Activated T-cell treated with anti-CD3 and anti-CD28 coated beads, Interleukin-2, amount 50 U/mL, for 72 hours (primary cell): Measurements from ENCODE around the gene ZNF283. TPM values are rescaled to one million over a fixed set of nuclear protein-coding genes. Genes with fewer than 3 reads are reported as not detected.
"Not testable (repeated sequence)": the region's sequence is repeated elsewhere in the genome, so short reads cannot be mapped to it uniquely, and the experiment has no call there.

ENCODE experiments used
- ATAC-seq, 2 donors: fragments of 150-1000 bp; cut with Tn5 transposase; replicated peaks in 1 of 2; 2 replicates each; pipeline ENCODE4 v1.10.0; 2021; ENCODE audit warnings: moderate library complexity in 2 of 2, mild to moderate bottlenecking in 1 of 2
- DNase-seq, 2 donors: peaks; one replicate each; pipeline ENCODE4 v3.0.0; 2021 to 2022; ENCODE audit warnings: mixed read lengths in 1 of 2
- H3K27ac Mint-ChIP-seq: one replicate; pipeline ENCODE4 v1.8.0; 2022; ENCODE audit warnings: mild to moderate bottlenecking, moderate library complexity, mixed read lengths
- H3K27me3 Mint-ChIP-seq: one replicate; pipeline ENCODE4 v1.8.0; 2022; ENCODE audit warnings: low read depth, mixed read lengths
- H3K36me3 Mint-ChIP-seq, 2 donors: one replicate each; pipeline ENCODE4 v1.8.0; 2022; ENCODE audit warnings: mixed read lengths in 2 of 2, mild to moderate bottlenecking in 1 of 2; ENCODE audit not compliant: insufficient read depth in 2 of 2
- H3K4me1 Mint-ChIP-seq: one replicate; pipeline ENCODE4 v1.8.0; 2022; ENCODE audit warnings: low read depth, mixed read lengths
- H3K4me3 Mint-ChIP-seq, 2 donors: one replicate each; pipeline ENCODE4 v1.8.0; 2022; ENCODE audit warnings: mild to moderate bottlenecking in 2 of 2, mixed read lengths in 2 of 2, moderate library complexity in 2 of 2
- H3K9me3 Mint-ChIP-seq, 2 donors: one replicate each; pipeline ENCODE4 v1.8.0; 2022; ENCODE audit warnings: mixed read lengths in 2 of 2
- total RNA-seq, 2 donors: library from RNA; stranded (reverse); gene quantifications; one replicate each; pipeline ENCODE4 v1.2.3, GENCODE V29; 2022

ZNF283 gene
- total RNA-seq, 2 donors from 2014 or later = 6.9 to 7.3 TPM

GRCh38 chr19:43784981-43785808 lies 41.9 kb upstream of the ZNF283 start:
- Mint-ChIP-seq H3K27me3 (peaks cover 12% of the 10 kb centered on the region), H3K36me3 (peaks cover 4 to 13% of the 10 kb centered on the region in 2 donors), H3K9me3 (peaks cover 0 to 3% of the 10 kb centered on the region in 2 donors), H3K4me1 (peaks cover 50% of the 10 kb centered on the region), H3K4me3 (peak overlapping the region; percentile 57 to 94), H3K27ac (peak overlapping the region; percentile 20)
- DNase-seq (peak; percentile 59 to 64), ATAC-seq (no peak)

GRCh38 chr19:43786665-43787064 lies 40.5 kb upstream of the ZNF283 start:
- Mint-ChIP-seq H3K4me1 (peaks cover 41% of the 10 kb centered on the region), H3K9me3 (peaks cover 0 to 3% of the 10 kb centered on the region in 2 donors), H3K4me3 (no peak overlapping the region), H3K27ac (no peak overlapping the region), H3K36me3 (peaks cover 4 to 7% of the 10 kb centered on the region in 2 donors), H3K27me3 (peaks cover 19% of the 10 kb centered on the region)
- ATAC-seq = no peak
- no peak for DNase-seq

DNA sequence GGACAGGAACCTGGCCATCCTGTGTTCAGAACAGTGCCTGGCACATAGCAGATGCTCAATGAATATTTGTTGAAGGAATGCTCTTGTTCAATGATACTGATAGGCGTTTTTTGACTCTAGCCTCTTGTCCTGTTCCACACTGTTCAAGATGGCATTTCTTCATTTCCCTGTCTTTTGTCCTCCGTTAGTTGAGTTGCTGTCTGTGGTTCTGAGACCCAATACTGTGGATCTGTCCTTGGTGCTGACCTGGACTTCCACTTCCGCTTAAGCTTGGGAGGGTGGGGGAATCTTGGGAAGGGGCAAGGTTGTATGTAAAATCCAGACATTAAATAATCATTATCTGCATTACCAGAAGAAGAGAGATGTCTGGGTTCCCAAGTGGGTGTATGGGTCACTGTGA lies 38.1 kb upstream of the ZNF283 start:
- Mint-ChIP-seq H3K4me3 (no peak overlapping the region), H3K36me3 (no peaks in the 10 kb centered on the region), H3K27ac (peak overlapping the region; percentile 77), H3K27me3 (peaks cover 29% of the 10 kb centered on the region), H3K4me1 (peaks cover 19% of the 10 kb centered on the region), H3K9me3 (no peaks in the 10 kb centered on the region)
- DNase-seq (no peak), ATAC-seq (no peak)

GRCh38 chr19:43790587-43790986 lies 36.5 kb upstream of the ZNF283 start:
- DNase-seq = no peak
- Mint-ChIP-seq H3K4me1 (peaks cover 3% of the 10 kb centered on the region), H3K27ac (no peak overlapping the region), H3K9me3 (no peaks in the 10 kb centered on the region), H3K4me3 (no peak overlapping the region), H3K27me3 (peaks cover 30% of the 10 kb centered on the region), H3K36me3 (no peaks in the 10 kb centered on the region)
- no peak for ATAC-seq

- ATAC-seq (no peak), DNase-seq (no peak)
- H3K4me1 Mint-ChIP-seq = peaks cover 14% of the 10 kb centered on the region
- peak overlapping the region; percentile 45 to 54 for H3K4me3 Mint-ChIP-seq
- peaks cover 27% of the 10 kb centered on the region for H3K27me3 Mint-ChIP-seq
- no peaks in the 10 kb centered on the region for H3K36me3 Mint-ChIP-seq
- H3K27ac Mint-ChIP-seq = no peak overlapping the region
- H3K9me3 Mint-ChIP-seq = no peaks in the 10 kb centered on the region
These were observed 30.0 kb upstream of the ZNF283 start for GRCh38 chr19:43797118-43797517.

DNA sequence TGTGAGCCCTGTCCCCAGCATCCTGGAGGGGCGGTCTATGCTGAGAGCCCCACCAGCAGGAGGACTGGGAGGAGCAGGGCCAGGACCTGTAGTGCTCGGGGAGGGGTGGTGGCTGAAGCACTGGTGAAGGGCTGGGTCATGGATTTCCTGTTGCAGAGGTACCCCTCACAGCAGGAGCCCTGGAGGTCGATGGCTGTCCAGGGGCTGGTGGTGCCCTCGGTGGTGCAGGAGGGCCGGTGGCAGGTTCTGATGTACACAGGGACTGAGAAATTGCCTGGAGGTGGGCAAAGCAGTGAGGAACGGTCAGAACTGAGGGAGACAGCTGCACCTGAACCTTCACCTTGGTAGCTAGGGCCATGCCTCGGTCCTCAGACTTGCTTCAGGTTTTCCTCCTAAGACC lies 29.6 kb upstream of the ZNF283 start:
- DNase-seq (no peak), ATAC-seq (no peak)
- Mint-ChIP-seq H3K4me3 (peak overlapping the region; percentile 45 to 54), H3K27ac (no peak overlapping the region), H3K36me3 (no peaks in the 10 kb centered on the region), H3K9me3 (no peaks in the 10 kb centered on the region), H3K4me1 (peaks cover 14% of the 10 kb centered on the region), H3K27me3 (peaks cover 27% of the 10 kb centered on the region)

GRCh38 chr19:43798026-43798545 lies 29.0 kb upstream of the ZNF283 start:
- Mint-ChIP-seq H3K36me3 (no peaks in the 10 kb centered on the region), H3K4me3 (peak overlapping the region; percentile 80 to 87), H3K27me3 (peaks cover 27% of the 10 kb centered on the region), H3K4me1 (peaks cover 14% of the 10 kb centered on the region), H3K27ac (no peak overlapping the region), H3K9me3 (no peaks in the 10 kb centered on the region)
- DNase-seq (no peak), ATAC-seq (peak; percentile 19 to 20)

- peaks cover 14% of the 10 kb centered on the region for H3K4me1 Mint-ChIP-seq
- no peaks in the 10 kb centered on the region for H3K36me3 Mint-ChIP-seq
- H3K27me3 Mint-ChIP-seq = peaks cover 20% of the 10 kb centered on the region
- ATAC-seq (peak; percentile 92 to 93), DNase-seq (peak; percentile 67 to 77)
- peak overlapping the region; percentile 80 to 87 for H3K4me3 Mint-ChIP-seq
- no peaks in the 10 kb centered on the region for H3K9me3 Mint-ChIP-seq
- H3K27ac Mint-ChIP-seq = no peak overlapping the region
These were observed 28.3 kb upstream of the ZNF283 start for GRCh38 chr19:43798546-43799409.

- no peaks in the 10 kb centered on the region for H3K36me3 Mint-ChIP-seq
- H3K27me3 Mint-ChIP-seq = peaks cover 16% of the 10 kb centered on the region
- peaks cover 14% of the 10 kb centered on the region for H3K4me1 Mint-ChIP-seq
- ATAC-seq (no peak), DNase-seq (no peak)
- no peak overlapping the region for H3K27ac Mint-ChIP-seq
- H3K4me3 Mint-ChIP-seq = peak overlapping the region; percentile 80 to 87
- H3K9me3 Mint-ChIP-seq = no peaks in the 10 kb centered on the region
These were observed 27.5 kb upstream of the ZNF283 start for GRCh38 chr19:43799502-43800142.

DNA sequence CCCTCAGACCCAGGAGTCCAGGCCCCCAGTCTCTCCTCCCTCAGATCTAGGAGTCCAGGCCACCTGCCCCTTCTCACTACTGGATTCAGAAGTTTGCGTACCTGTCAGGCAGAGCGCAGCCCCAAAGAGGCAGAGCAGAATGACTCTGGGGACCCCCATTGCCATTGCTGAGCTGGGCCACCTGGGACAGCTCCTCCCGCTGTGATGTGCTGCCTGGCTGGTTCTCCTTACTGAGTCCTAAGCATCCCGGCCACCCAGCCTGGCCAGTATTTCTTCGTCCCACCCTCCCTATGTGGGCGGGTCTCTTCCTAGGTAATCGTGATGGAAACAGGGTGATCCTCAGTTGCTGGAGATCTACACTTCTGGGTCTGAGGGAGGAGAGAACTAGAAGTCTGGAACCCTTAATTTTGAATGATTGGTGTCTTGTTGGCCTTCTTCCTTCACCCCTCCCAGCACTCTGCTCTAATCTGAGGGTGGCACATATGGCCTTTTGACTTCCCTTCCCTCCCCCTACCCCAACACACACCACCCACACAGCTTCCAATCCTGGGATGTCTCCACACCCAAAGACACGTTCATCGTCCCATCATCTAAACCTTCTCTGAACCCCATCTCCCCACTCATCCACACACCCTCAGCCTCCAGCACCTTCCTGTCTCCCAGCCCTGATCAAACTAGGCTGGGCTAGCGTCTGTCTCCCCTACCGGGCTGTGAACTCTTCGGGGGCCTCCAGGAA lies 24.7 kb upstream of the ZNF283 start, which contains the start of gene LYPD5:
TSS of gene LYPD5 (minus strand) at position 232 of the 736 bp plus-strand sequence. CDS start at position 165, 67 bp downstream.
- Mint-ChIP-seq H3K4me1 (peaks cover 14% of the 10 kb centered on the region), H3K9me3 (no peaks in the 10 kb centered on the region), H3K36me3 (no peaks in the 10 kb centered on the region), H3K4me3 (no peak within 1 kb of the TSS), H3K27me3 (peaks cover 23% of the 10 kb centered on the region), H3K27ac (no peak within 1 kb of the TSS)
- ATAC-seq (no peak), DNase-seq (no peak)

DNA sequence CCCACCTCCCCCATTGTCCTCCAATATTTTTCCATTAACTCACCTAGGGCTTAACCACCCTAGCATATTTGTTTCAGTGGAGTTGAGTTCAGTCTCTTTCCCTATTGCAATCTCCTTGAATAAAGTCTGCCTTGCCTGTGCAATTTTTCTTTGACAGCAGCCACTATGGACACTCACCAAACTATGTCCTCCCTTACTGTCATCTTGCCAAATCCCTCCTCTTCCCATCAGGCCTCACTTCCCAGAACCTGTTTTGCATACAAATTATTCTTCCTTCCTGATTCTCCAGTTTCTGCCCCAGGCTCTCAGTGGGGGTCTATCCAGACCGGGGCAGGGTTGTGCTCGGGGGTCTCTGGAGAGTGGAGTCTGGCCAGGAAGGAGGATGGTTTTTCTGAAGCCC lies 22.7 kb upstream of the ZNF283 start:
- no peak for ATAC-seq
- Mint-ChIP-seq H3K4me3 (no peak overlapping the region), H3K36me3 (no peaks in the 10 kb centered on the region), H3K4me1 (peaks cover under 1% of the 10 kb centered on the region), H3K27ac (no peak overlapping the region), H3K9me3 (no peaks in the 10 kb centered on the region), H3K27me3 (peaks cover 23% of the 10 kb centered on the region)
- no peak for DNase-seq

DNA sequence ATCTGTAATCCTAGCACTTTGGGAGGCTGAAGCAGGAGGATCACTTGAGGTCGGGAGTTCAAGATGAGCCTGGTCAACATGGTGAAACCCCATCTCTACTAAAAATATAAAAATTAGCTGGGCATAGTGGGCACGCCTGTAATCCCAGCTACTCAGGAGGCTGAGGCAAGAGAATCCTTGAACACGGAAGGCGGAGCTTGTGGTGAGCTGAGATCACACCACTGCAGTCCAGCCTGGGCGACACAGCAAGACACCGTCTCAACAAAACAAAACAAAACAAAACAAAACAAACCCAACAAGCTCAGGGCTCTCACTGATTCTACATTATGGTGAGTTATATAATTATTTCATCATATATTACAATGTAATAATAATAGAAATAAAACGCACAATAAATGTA lies 20.7 kb upstream of the ZNF283 start:
- not testable (repeated sequence) for H3K36me3 Mint-ChIP-seq, H3K27ac Mint-ChIP-seq, ATAC-seq, H3K4me3 Mint-ChIP-seq, H3K4me1 Mint-ChIP-seq, H3K9me3 Mint-ChIP-seq, DNase-seq
- H3K27me3 Mint-ChIP-seq = peaks cover 31% of the 10 kb centered on the region
